HepG2 (cell line): ENCODE results near the gene ZKSCAN5. TPM values are rescaled to one million over a fixed set of nuclear protein-coding genes. Genes with fewer than 3 reads are reported as not detected.

ENCODE experiments used
- ATAC-seq: fragments of 200-7000 bp; cut with Tn5 transposase; 3 replicates; pipeline ENCODE4 v1.9.1; 2020; ENCODE audit warnings: mild to moderate bottlenecking, moderate library complexity
- BruUV-seq: library from RNA; stranded (reverse); fragments of 400-500 nt; replicated peaks from 2 replicates; lab custom pipeline; 2021; lab: Mats Ljungman, UMichigan
- CTCF ChIA-PET: fragments of 300-600 bp; formaldehyde crosslinking; extraction: SDS; loops from one replicate; lab custom pipeline; 2021; ENCODE audit warnings: low total read pairs, inconsistent platforms, low intra/inter-chr PET ratio; lab: Yijun Ruan, JAX
- POLR2A ChIA-PET: fragments of 350-600 bp; sonication (Branson Sonifier 250); formaldehyde crosslinking; loops from one replicate; lab custom pipeline; 2020; ENCODE audit warnings: antibody characterized with exemption, inconsistent platforms; lab: Yijun Ruan, JAX
- DNase-seq: peaks from one replicate; pipeline ENCODE4 v3.0.0-alpha.2; 2015; ENCODE audit warnings: low spot score
- FAIRE-seq: peaks from 3 replicates; lab custom pipeline; 2011; peaks lifted over from hg19 to GRCh38; lab: Jason Lieb, UNC
- H2AFZ ChIP-seq: one replicate; pipeline ENCODE4 v1.6.1; 2011; ENCODE audit warnings: low read length, inconsistent platforms
- H3K27ac ChIP-seq: fragments of 300-600 bp; 3 replicates; pipeline ENCODE4 v1.8.0; 2011; ENCODE audit warnings: mixed run types, mild to moderate bottlenecking, mixed read lengths, low read length, inconsistent platforms; ENCODE audit not compliant: insufficient read depth; ENCODE audit errors: extremely low read length
- H3K27me3 ChIP-seq, 2 experiments: fragments of 200-600 bp in 1 of 2; 2 replicates in 1 of 2; 3 replicates in 1 of 2; pipeline versions ENCODE4 v1.6.0 to v1.8.0; 2011; ENCODE audit warnings: low read length in 2 of 2, mild to moderate bottlenecking in 2 of 2, moderate library complexity in 2 of 2, inconsistent platforms in 1 of 2; ENCODE audit not compliant: insufficient read depth in 2 of 2, control insufficient read depth in 1 of 2
- H3K36me3 ChIP-seq, 2 experiments: fragments of 200-600 bp in 1 of 2; replicated peaks in 1 of 2; 2 replicates in 1 of 2; 3 replicates in 1 of 2; pipeline versions ENCODE4 v1.5.1 to v1.8.0; 2011; ENCODE audit warnings: low read length in 2 of 2, inconsistent platforms in 1 of 2; ENCODE audit not compliant: insufficient read depth in 2 of 2, control insufficient read depth in 1 of 2
- H3K4me1 ChIP-seq: 2 replicates; pipeline ENCODE4 v1.5.1; 2012; ENCODE audit warnings: low read length, inconsistent platforms; ENCODE audit not compliant: insufficient read depth
- H3K4me2 ChIP-seq: 2 replicates; pipeline ENCODE4 v1.6.0; 2011; ENCODE audit warnings: low read depth, low read length, inconsistent platforms
- H3K4me3 ChIP-seq, 3 experiments: fragments of 200-600 bp in 1 of 3; sonication (generic), shearing (Covaris generic) in 1 of 3; replicated peaks in 1 of 3; 2 replicates each; pipeline ENCODE4 v1.5.1; 2011 to 2016; ENCODE audit warnings: low read length in 3 of 3, inconsistent platforms in 2 of 3, low read depth in 2 of 3, mild to moderate bottlenecking in 2 of 3, control low read depth in 1 of 3, mixed read lengths in 1 of 3; ENCODE audit not compliant: insufficient read depth in 1 of 3
- H3K79me2 ChIP-seq: one replicate; pipeline ENCODE4 v1.6.1; 2011; ENCODE audit warnings: low read length, inconsistent platforms; ENCODE audit not compliant: insufficient read depth
- H3K9ac ChIP-seq: 2 replicates; pipeline ENCODE4 v1.6.0; 2011; ENCODE audit warnings: mild to moderate bottlenecking, low read depth, low read length, inconsistent platforms; ENCODE audit not compliant: insufficient read depth
- H3K9me3 ChIP-seq: 2 replicates; pipeline ENCODE4 v1.5.1; 2012; ENCODE audit warnings: mild to moderate bottlenecking, low read length
- H4K20me1 ChIP-seq: 2 replicates; pipeline ENCODE4 v1.6.0; 2011; ENCODE audit warnings: inconsistent platforms, mild to moderate bottlenecking, low read length, moderate library complexity; ENCODE audit not compliant: insufficient read depth
- IRF2 ChIP-seq: IDR thresholded peaks from 2 replicates; pipeline ENCODE4 v1.6.1; 2018; ENCODE audit warnings: missing genetic modification reagents, missing compliant biosample characterization
- MAFK ChIP-seq, 2 experiments: IDR thresholded peaks in 1 of 2; conservative IDR thresholded peaks in 1 of 2; 2 replicates each; pipeline ENCODE4 v1.6.1; 2011; ENCODE audit warnings: improper control_type of control experiment in 2 of 2, low read length in 2 of 2
- PHF5A ChIP-seq: IDR thresholded peaks from one replicate; pipeline ENCODE4 v1.6.1; 2018; ENCODE audit warnings: low read depth, missing genetic modification reagents; ENCODE audit not compliant: unreplicated experiment
- TBP ChIP-seq: sonication (generic); formaldehyde crosslinking; IDR thresholded peaks from 2 replicates; pipeline ENCODE4 v1.5.0; 2020; ENCODE audit warnings: missing genetic modification reagents
- U2AF2 ChIP-seq: fragments of 200-400 bp; formaldehyde crosslinking; IDR thresholded peaks from 2 replicates; pipeline ENCODE4 v1.6.1; 2017; ENCODE audit warnings: low read depth, mild to moderate bottlenecking, low read length
- ZNF205 ChIP-seq: IDR thresholded peaks from 2 replicates; pipeline ENCODE4 v1.6.1; 2018; ENCODE audit warnings: missing biosample characterization, missing genetic modification reagents
- ZNF24 ChIP-seq: fragments of 450-650 bp; IDR thresholded peaks from 2 replicates; pipeline ENCODE4 v1.6.1; 2017; ENCODE audit warnings: antibody characterized with exemption, mild to moderate bottlenecking
- ZNF367 ChIP-seq: sonication (generic); formaldehyde crosslinking; IDR thresholded peaks from 2 replicates; pipeline ENCODE4 v1.4.0; 2020; ENCODE audit warnings: missing genetic modification reagents, borderline replicate concordance
- ZNF496 ChIP-seq: sonication (generic); formaldehyde crosslinking; IDR thresholded peaks from 2 replicates; pipeline ENCODE4 v1.8.1; 2023; ENCODE audit warnings: mild to moderate bottlenecking, moderate library complexity, missing genetic modification reagents; ENCODE audit not compliant: insufficient replicate concordance
- WGBS: methylation state at CpG from one replicate; pipeline ENCODE4 v1.1.6; 2017; ENCODE audit warnings: low lambda C conversion rate; 5-methylcytosine and 5-hydroxymethylcytosine counted together
- in situ Hi-C: cut with HindIII; loops from 2 replicates; pipeline ENCODE4 v1.10.0; 2017; ENCODE audit warnings: low pct_unique_long_range_greater_than_20kb; ENCODE audit not compliant: extremely low pct_ligation_motif_present
- intact Hi-C: fragments of 100-400 bp; cut with micrococcal nuclease; formaldehyde crosslinking; loops from one replicate; pipeline ENCODE4 v1.10.0; 2022; ENCODE audit not compliant: unreplicated experiment
- polyA plus RNA-seq, 8 experiments: library from polyadenylated mRNA; depleted of rRNA in 3 of 8; stranded (reverse) in 7 of 8; unstranded in 1 of 8; fragments of >200 nt; fragmentation: Illumina TruSeq in 4 of 8; extraction: Trizol in 4 of 8; gene quantifications; 2 replicates each; pipeline versions ENCODE4 v1.2.1 to v1.2.3, GENCODE V29; 2011 to 2016; ENCODE audit warnings: low read depth in 4 of 8, missing spikeins in 1 of 8, mixed read lengths in 1 of 8; ENCODE audit not compliant: insufficient read depth in 1 of 8
- total RNA-seq, 5 experiments: library from RNA; depleted of rRNA; stranded (reverse); fragments of >200 nt; fragmentation: Illumina TruSeq; extraction: Trizol; gene quantifications; 2 replicates each; pipeline ENCODE4 v1.2.3, GENCODE V29; 2016; ENCODE audit warnings: low read depth in 1 of 5
- TF ChIP-seq, protein P1 (sequence below): sonication (generic); formaldehyde crosslinking; conservative IDR thresholded peaks from 2 replicates; pipeline ENCODE4 v1.4.0; 2020; ENCODE audit warnings: mild to moderate bottlenecking, missing genetic modification reagents, moderate library complexity
- TF ChIP-seq, protein P2 (sequence below): IDR thresholded peaks from 2 replicates; pipeline ENCODE4 v1.6.1; 2016
- TF ChIP-seq, protein P3 (sequence below): sonication (generic); formaldehyde crosslinking; IDR thresholded peaks from 2 replicates; pipeline ENCODE4; 2020; ENCODE audit warnings: missing genetic modification reagents, mild to moderate bottlenecking, borderline replicate concordance

The ZKSCAN5 gene
- total and polyA plus RNA-seq, 2 of the 13 experiments (the other 11 are each of a cell fraction or from before 2014, with no cell fraction given) = 5.5 to 11.7 TPM

GRCh38 chr7:99476107-99476506, 28.4 kb upstream of the ZKSCAN5 start:
- in situ Hi-C loops (no loop called here), intact Hi-C loops (no loop called here)
- 100% methylated on average over 1 of the region's 5 CpGs for WGBS
- H3K9me3 ChIP-seq = no peaks in the 10 kb centered on the region
- H3K27me3 ChIP-seq = no peaks in the 10 kb centered on the region
- H3K9ac ChIP-seq = no peak overlapping the region
- peaks cover 65% of the 10 kb centered on the region for H3K79me2 ChIP-seq
- no peak overlapping the region for H2AFZ ChIP-seq
- H3K36me3 ChIP-seq = peaks cover 17 to 39% of the 10 kb centered on the region in 2 experiments
- peaks cover 3% of the 10 kb centered on the region; the same call in 1 of the 2 replicates for H4K20me1 ChIP-seq
- DNase-seq = no peak
- FAIRE-seq = no peak
- ATAC-seq = no peak
- H3K4me1 ChIP-seq = peaks cover 38% of the 10 kb centered on the region
- no peak overlapping the region for H3K4me3 ChIP-seq
- H3K4me2 ChIP-seq = no peak overlapping the region; the same call in 1 of the 2 replicates
- H3K27ac ChIP-seq = no peak overlapping the region
- ChIA-PET POLR2A (interaction anchor here (1.1 kb wide), 1 partner anchor 11 kb away, joined by 4 read pairs; no protein-coding TSS in a partner anchor), CTCF (no interaction called here)
- no TSS peak for BruUV-seq
- TF ChIP-seq TBP = no peak
- TF ChIP-seq PHF5A (CRISPR knock-in tag) = no peak
- TF ChIP-seq, protein P1, sequence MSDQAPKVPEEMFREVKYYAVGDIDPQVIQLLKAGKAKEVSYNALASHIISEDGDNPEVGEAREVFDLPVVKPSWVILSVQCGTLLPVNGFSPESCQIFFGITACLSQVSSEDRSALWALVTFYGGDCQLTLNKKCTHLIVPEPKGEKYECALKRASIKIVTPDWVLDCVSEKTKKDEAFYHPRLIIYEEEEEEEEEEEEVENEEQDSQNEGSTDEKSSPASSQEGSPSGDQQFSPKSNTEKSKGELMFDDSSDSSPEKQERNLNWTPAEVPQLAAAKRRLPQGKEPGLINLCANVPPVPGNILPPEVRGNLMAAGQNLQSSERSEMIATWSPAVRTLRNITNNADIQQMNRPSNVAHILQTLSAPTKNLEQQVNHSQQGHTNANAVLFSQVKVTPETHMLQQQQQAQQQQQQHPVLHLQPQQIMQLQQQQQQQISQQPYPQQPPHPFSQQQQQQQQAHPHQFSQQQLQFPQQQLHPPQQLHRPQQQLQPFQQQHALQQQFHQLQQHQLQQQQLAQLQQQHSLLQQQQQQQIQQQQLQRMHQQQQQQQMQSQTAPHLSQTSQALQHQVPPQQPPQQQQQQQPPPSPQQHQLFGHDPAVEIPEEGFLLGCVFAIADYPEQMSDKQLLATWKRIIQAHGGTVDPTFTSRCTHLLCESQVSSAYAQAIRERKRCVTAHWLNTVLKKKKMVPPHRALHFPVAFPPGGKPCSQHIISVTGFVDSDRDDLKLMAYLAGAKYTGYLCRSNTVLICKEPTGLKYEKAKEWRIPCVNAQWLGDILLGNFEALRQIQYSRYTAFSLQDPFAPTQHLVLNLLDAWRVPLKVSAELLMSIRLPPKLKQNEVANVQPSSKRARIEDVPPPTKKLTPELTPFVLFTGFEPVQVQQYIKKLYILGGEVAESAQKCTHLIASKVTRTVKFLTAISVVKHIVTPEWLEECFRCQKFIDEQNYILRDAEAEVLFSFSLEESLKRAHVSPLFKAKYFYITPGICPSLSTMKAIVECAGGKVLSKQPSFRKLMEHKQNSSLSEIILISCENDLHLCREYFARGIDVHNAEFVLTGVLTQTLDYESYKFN (CRISPR knock-in tag) = no peak
- TF ChIP-seq, protein P2, sequence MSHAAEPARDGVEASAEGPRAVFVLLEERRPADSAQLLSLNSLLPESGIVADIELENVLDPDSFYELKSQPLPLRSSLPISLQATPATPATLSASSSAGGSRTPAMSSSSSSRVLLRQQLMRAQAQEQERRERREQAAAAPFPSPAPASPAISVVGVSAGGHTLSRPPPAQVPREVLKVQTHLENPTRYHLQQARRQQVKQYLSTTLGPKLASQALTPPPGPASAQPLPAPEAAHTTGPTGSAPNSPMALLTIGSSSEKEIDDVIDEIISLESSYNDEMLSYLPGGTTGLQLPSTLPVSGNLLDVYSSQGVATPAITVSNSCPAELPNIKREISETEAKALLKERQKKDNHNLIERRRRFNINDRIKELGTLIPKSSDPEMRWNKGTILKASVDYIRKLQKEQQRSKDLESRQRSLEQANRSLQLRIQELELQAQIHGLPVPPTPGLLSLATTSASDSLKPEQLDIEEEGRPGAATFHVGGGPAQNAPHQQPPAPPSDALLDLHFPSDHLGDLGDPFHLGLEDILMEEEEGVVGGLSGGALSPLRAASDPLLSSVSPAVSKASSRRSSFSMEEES (CRISPR knock-in tag) = no peak
- no peak for TF ChIP-seq IRF2 (CRISPR knock-in tag)
- no peak for TF ChIP-seq ZNF24
- TF ChIP-seq MAFK (conservative IDR thresholded peaks at IDR 0.05 in 1 of 2, IDR thresholded peaks at IDR 0.05 in 1 of 2; ENCODE audit: low read length in 2 of 2) = no peak
- no peak for TF ChIP-seq ZNF205 (CRISPR knock-in tag)
- no peak for TF ChIP-seq ZNF496 (CRISPR knock-in tag)
- TF ChIP-seq, protein P3, sequence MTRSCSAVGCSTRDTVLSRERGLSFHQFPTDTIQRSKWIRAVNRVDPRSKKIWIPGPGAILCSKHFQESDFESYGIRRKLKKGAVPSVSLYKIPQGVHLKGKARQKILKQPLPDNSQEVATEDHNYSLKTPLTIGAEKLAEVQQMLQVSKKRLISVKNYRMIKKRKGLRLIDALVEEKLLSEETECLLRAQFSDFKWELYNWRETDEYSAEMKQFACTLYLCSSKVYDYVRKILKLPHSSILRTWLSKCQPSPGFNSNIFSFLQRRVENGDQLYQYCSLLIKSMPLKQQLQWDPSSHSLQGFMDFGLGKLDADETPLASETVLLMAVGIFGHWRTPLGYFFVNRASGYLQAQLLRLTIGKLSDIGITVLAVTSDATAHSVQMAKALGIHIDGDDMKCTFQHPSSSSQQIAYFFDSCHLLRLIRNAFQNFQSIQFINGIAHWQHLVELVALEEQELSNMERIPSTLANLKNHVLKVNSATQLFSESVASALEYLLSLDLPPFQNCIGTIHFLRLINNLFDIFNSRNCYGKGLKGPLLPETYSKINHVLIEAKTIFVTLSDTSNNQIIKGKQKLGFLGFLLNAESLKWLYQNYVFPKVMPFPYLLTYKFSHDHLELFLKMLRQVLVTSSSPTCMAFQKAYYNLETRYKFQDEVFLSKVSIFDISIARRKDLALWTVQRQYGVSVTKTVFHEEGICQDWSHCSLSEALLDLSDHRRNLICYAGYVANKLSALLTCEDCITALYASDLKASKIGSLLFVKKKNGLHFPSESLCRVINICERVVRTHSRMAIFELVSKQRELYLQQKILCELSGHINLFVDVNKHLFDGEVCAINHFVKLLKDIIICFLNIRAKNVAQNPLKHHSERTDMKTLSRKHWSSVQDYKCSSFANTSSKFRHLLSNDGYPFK = no peak
- no peak for TF ChIP-seq ZNF367 (CRISPR knock-in tag)
- TF ChIP-seq U2AF2 = no peak
